LoVo (cell line): ENCODE results near the gene CTBP2.

ENCODE experiments used
- DNase-seq: peaks from one replicate; pipeline ENCODE4 v3.0.0-alpha.2; 2016; ENCODE audit warnings: low spot score

CTBP2 gene

DNA sequence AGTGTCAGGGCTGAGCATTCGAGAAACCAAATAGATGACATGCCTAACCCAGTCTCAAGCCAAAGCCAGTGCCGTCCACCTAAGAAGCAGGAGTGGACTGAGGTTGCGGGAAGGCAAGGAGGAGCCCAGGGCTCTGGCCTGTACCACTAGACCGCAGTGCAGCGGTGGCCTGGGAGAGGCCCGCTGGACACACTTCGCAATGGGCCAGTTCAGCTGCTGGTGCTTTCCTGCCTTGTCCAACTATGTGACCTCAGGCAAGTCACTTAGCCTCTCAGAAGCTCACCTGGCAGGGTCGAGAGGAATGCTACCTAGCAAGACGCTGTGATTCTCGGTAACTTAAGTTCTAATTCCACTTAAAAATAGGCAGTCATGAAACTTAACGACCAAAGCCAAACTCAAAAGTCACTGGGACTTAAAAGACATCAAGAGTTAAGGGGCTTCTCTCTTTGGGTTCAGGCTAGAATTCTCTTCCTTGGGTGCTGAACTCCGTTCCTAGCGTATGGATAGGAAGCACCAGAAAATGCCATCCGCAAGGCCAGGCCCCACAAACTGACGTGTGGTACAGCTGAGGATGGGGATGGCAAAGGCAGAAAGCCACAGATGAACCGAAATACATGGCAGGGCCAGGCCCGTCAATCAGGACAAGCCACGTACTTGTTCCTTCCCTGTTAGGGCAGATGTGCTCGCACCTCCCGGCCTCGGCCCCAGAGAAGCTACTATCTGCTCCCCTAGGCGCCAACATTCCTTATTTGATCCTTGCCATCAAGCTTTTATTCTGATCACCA is 34.2 kb downstream of the CTBP2 start:
- DNase-seq, result no peak

DNA sequence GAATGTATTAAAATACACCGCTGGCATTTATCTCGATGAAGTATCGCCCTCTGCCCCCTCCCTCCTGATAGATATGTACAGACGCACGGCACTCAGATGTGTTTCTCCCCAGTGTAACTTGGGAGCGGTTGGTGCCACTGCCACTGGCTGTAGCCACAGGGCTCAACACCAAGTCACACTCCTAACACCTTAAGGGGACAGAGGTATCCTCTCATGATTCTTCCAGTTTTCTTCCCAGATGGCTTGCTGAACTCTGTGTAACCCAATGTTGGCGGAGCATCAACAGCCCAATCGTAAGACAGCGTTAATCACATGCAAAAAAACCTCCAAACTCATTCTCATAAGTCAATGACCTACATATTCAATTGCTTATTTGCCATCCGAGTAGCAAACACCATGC is 35.5 kb downstream of the CTBP2 start:
- no peak for DNase-seq

DNA sequence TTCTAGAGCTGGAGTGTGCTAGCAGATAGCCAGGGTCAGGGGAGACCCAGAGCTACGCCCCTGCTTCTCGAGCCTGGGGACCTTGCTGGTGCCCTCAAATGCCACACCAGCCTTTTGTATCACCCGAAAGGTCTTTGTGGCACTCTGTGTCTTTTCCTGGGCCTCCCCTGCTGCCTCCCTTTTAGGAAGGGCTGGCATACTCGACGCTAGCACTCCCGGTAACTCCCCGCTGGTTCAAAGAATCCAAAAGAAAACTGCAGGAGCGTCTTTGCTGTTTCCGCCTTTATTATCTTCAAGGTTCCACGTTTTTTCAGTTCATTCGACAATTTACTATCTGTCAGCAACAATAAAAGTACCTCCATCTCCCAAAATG is 36.3 kb downstream of the CTBP2 start:
- DNase-seq, result no peak

DNA sequence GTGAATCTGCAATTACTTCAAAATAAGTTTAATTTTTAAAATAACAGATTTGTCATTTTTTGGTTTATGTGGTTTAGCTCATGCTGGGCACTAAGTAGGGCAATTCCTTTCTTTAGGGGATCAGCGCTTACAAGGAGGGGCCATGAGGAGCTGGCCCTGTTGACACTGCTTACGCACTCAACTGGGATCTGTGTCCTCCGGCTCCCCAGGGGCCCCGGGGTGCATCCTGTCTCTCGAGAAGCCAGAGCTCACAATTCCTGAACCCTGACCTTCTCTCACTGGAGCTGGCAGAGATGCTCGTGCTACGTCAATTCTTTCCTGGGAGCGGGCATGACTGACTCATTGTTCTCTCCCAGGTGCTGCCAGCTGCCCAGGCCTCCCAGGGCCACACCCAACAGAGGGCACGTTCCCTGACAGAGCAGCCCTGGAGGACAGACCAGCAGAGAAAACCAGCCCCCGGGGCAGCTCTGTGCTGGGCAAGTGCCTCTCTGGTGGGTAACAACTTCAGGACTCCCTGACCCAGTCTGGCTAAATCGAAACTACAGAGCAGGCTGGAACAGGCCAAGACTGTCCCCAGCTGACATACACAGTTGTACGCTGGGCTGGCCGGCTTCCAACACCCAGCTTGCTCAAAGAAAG is 36.8 kb downstream of the CTBP2 start:
- DNase-seq, result peak; percentile 90

DNA sequence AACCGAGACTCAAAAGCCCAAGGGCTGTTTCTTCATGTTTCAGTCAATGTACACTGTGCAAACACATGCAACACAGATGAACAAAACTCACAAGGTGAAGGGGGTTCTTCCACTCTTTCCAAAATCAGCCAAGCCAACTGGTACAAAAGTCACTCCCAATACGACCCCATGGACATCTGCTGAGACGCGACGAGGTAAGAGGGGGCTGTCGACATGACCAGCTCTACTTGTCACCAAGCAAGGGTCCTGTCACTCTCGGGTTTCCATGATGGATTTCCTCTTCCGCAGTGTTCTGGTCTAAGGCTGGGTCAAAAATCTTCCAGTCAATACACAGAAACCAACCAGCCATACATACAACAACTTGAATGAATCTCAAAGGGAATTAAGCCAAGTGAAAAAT is 37.8 kb downstream of the CTBP2 start:
- DNase-seq, result no peak

DNA sequence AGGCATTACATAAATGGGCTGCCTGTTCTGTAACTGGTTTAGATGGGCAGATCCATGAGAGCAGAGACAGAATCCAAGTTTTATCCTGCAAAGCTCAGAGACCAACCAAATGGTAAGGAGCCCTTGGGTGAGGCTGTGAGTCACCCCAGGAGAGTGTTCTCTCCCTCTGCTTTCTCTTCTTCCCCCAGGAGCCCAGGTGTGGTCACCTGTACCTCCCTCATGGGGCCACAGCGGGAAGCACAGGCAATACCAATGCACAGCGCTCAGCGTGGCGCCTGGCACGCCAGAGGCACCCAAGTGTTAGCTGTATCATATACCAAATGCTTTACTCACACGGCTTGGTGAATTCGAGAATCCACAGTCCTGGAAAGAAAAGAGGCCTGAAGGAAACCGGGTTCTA is 39.4 kb downstream of the CTBP2 start:
- DNase-seq, result peak; percentile 21

DNA sequence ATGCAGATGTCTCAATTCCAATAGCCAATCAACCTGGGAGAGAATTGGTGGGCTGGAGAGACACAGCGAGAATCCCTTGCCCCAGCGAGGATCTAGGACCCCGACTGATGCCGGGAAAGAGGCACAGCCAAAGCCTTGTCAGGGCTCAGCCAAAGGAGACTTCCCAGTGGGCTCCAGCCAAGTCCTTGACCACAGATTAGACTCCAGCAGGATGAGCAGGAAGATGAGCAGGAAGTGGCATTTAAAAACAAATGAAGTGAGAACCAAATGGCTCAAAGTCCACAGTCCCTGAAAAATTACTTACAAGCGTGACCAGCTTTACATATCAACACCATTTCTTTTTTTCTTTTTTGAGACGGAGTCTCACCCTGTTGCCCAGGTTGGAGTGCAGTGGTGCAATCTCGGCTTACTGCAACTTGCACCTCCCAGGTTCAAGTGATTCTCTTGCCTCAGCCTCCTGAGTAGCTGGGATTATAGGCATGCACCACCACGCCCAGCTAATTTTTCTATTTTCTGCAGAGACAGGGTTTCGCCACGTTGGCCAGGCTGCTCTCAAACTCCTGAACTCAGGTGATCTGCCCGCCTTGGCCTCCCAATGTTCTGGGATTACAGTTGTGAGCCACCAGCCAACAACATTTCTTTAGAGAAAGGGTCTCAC is 40.2 kb downstream of the CTBP2 start:
- no peak for DNase-seq

DNA sequence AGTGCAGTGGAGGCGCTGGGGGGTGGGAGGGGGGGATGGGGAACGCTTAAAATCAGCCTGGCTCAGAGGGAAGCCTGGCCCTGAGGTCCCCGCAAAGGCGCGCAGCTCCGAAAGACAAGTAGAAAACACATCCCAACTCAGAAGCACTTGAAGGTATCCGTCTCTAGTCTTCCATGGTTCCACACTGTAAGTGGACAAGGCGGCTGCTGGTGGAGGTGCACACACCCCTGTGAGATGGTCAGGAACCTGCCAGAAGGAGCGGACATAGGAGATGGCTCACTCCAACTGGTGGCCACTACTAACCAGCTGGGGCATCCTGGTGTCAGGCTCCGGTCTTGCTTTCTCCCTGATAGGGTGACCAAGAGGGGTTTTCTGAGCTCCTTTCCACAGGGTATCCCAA is 41.7 kb downstream of the CTBP2 start:
- DNase-seq, result no peak

DNA sequence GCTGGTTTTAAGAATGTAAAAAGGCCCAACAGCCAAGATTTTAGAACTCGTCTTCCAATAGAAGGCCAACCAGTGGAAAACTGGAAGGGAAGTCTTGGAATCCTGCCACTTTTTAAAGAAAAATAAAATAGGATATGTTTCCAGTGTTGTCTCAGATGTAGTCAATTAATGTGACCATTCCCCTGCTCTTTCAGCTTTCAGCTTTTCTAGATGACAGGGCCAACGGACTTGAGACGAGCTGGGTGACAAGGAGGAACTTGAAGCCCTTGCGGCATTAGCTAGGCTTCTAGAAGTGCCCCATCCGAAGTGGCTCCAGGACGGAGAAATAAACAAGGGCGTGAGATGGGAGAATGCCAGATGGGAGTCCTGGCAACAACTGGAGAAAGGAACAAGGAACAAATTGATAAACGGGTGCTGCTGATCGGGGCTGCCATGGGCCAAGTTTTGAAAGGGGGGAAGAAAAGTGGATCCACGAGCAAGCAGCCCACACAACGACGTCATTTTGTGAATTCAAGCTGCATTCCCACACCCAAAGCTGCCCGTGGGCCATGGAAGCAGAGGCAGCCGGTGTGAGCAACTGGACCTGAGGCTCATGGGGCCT is 42.3 kb downstream of the CTBP2 start:
- DNase-seq, result no peak

DNA sequence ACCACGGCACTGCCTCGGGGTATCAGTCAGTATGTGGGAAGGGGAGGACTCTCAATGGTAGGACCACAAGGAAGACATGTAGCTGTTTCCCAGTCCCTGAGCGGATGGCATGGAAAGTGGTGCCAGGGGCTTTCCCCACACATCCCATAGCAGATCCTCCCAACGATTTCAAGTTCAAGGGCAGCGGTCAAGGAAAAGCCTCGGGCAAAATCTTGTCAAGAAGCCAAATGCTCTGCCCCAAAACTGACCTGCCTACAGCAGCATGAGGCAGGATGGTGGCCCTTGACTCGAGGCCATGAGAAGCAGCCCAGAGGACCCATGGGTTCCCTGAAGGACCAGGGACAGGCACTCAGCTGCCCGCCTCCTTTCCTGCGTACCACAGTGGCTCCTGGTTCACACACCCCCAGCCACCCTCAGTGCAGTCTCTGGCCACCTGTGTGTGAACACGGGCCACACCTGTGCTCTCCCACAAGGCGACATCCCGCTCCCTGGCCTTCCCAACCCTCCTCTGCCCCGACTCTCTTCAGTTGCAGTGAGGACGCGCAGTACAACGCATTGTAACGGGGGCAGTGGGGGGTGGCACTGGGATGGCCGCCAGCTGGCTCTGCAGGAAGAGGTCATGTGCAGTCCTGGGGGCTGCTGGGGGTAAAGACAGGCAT is 43.6 kb downstream of the CTBP2 start:
- DNase-seq, result no peak

DNA sequence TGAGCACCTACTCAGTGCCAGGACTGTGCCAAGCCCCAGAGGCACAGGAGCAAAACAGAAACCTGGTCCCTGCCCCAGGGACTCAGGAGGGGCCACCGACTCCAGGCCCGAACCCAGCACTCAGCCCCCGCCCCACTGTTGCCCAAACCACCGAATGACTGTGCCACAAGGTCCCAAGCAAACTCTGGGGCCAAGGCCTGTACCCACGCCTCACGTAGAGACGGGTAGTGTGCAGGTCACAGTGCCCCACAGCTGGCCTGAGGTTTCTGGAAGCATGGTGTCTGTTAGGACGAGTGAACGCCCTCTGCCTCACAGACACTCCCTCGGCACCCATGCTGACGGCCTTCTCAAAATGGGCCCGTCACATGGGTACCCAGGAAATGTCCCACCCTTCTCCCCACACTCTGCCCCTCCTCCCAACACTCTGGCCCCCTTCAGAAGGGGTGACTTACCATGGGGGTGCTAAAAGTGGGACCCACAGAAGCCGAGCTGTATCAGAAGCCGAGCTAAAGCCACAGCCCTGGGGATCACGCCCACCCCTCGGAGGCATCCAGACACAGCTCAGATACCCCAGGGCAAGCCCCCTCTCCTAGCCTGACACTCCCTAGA is 44.2 kb downstream of the CTBP2 start:
- DNase-seq, result no peak

DNA sequence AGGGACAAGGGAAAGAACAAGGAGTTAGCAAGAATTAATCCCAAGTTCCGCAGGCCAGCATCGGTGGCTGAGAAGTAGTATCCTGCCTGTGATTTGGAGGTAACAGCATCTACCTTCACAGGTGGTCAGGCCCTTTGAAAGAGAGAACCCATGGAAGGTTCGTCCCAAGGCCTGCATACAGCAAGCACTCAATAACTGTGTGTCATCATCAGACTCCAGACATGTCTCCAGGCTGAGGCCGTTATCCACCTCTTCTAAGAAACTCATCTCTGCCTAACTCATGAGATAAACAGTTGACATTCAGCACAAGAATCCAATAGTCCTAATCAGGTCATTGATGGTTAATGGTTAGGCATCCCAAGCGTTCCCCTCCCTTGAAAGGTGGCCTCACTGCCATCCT is 45.0 kb downstream of the CTBP2 start:
- DNase-seq, result no peak

DNA sequence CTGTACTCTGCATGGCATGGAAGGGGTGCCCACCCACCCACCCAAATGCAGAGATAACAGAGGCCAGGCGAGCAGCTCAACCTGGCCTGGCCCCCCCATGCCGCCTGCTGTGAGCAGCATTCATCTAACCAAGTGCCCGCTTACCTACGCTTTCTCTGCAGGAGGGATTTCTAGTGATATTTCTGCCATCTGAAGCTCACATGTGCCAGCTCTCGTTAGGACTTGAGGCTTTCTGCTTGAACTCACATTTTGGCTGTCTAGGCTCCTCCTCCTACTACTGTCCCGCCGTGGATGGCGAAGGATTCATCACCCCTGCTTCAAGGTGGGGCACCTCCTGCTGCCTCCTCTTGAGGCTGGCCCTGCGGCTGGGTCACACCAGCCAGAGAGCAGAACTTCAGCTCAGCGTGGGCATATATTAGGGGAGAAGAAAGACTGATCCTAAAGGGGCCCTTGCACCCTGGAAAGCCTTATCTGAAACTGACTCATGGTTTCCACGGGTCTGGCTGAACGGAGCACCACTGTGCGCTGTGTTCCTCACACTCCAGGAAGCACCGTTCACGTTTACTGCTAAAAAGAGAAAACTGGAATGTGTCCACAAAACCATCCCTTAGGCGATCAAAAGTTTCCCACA is 45.5 kb downstream of the CTBP2 start:
- no peak for DNase-seq

DNA sequence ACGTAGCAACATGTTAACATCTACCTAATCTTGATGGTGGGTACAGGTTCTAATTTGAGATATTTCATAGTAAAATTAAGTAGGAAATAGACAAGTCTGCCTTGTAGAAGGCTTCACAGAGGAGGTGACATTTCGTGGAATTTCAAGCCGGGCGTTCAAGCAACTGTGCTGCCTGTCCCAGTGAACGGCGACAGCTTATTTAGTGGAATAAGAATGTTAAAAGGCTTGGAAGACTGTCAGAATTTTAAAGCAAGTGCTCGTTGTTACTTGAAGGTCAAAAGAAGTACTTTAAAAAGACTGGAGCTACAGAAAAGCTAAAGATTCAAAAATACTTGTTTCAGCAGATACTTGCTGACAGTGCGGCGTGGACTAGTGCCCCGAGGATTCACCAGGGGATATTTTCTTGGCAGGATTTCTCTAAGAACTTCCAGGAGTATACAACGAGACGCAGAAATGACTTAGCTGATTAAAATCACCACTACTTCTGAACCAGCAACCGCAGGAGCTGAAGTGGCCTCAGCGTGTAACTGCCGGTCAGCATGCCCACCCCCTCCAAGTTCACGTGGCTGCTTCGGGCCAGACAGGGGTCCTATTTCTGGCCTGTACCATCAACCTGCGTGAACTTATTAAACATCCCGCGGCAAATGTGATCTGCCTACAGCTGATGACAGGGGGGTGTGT is 46.5 kb downstream of the CTBP2 start:
- DNase-seq, result no peak

DNA sequence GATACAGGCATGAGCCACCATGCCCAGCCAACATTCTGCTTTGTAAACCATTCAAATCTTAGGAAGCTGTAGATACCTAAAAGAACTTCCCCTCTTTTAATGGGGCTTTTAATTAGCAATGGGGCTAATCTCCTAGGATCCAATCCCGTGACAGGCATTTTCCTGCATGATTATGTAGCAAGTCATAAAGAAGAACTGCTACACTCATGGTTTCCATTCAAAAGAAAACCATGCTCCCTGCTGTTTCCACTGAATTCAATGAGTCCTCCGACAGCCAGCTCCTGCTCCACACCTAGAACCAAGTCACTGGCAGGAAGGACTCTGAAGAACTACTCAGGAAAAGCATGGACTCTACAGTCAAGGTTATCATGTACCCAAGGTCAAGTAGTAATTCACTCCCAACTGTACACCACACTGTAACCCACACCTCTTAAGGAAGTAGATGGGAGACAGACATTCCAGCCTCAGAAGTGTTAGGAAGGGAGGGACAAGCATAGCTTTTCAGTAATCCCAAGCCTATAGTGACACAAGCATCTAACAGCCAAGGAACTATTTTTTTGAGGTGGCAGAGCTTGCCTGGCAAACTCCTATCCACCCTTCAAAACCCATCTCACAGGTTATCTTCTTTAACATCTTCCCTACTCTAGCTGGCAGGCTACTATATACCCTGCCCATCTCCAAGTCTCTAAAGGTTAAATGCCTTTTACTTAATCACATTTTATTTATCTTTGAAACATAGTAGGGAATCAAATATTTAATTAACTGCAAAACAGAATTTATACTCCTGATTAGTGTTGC is 47.5 kb downstream of the CTBP2 start:
- DNase-seq, result no peak

DNA sequence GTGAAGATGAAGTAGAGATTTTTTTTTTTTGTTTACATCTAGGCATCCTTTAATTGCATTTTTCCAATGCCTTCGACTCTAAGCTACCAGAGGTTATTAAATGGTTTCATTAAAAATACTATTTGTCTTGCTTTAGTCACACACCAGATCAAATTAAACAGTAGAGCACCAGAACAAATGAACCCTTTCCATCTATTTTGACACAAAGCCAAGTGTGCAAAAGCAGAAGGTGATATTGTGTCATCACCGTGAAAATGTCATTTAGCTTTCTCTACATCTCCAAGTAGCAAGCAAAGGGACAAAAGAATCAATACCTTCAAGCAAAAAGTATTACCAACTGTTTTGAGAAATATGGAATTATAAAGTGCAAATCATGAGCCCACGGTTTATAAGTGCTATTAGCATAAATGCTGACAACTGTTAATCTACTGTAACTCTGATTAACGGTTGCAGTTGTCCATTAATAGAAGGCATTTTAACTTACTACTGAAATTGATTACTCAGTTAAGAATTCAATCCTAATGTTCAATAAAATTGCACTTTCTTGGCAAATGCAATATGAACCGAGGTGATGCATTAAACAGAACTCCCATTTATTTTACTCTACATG is 49.1 kb downstream of the CTBP2 start:
- no peak for DNase-seq

DNA sequence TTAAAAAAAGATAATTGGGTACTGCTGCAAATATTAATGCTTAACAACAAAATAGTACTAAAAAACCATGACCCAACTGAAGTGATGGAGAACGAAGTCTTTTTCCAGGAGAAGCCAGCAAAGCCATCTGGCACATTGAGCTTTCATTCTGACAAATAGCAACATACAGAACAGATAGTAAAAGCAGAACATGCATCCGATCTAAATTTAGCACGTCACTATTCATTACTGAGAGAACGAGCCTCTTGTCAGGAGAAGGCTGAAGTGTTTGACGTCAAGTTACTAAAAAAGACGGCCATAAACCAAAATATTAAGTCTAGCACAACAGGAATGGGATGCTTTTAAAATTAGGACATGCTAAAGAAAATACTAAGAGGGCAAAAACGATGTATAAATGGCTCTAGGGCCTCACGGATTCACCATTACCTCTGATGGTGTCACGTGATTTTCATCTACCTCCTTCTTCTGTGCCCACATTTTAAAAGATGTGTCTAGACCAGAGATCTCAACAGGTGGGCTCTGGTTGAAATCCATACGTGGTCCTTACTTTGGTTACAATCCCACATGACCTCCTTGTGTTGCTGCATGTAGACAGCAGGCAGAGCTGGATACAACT is 52.3 kb downstream of the CTBP2 start:
- DNase-seq, result no peak

DNA sequence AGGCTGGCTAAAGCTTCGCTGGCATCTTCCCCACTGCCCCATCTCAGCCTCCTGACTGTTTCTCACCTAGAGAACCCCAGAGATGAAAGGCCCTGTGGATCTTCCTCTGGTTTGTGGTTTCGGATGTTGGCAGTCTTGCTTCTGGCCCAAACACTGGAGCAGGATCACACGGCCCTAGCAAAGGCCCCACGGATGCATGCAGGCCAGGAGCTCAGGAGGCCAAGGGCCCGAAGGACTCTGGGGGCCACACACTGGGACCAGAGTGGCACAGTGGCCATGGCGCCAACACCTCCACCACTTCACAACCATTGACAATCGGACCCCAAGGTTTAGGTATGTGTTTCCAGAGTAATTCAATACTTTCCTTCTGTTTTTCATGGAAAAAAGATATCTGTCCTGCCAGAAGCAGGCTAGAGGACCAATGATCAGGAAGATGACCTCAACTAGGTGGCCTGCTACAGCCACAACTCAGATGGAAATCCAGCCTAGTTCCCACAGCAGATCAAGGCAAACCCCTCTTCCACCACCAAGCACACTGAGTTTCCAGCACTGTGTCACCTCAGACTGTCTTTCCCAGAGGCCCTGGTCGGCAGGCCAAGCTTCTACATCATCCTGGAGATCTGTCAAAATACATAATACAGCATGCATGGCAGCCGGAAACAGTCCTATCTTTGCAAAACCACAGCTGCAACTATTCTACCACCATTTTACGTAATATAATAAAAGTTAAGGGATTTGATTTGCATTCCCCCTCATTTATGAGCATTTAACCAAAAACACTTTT is 53.0 kb downstream of the CTBP2 start:
- DNase-seq, result no peak
